ENCODE data around the gene ANKRD13B.

The ANKRD13B gene

DNA sequence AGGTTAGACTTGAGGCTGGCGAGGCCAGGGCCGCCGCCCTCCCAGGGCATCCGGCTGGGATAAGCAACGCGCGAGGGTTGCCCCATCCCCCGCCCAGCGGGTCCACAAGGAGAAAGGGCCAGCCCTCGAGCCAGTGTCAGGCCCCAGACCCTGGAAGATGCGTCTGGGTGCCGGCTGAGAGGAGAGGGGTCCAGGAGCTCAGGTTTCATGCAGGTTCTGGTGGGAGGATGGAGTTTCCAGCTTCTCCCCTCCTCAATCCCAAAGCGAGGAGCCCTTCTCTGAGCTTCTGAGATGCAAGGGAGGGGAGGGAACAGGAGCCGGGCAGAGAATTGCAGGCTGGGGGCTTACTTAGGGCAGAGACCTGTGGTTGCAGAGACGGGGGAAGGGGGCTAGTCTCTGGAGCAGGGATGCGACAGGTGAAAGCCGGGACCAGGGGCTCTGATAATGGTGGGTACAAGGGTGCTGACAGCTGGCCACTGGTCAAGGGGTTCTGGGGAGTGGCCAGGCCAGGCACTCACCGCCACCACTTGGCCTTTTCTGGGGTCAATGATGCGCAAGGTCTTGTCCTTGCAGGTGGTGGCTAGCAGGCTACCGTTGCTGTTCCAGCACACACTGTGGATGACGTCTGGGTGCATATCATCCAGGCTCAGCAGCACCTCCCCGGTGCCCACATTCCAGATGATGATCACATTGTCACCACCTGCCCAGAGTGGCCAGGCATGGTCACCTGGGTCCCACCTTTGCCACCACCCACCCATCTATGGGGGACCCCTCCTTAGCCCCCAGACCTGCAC is 25.5 kb downstream of the ANKRD13B start:
- no peak for DNase-seq

DNA sequence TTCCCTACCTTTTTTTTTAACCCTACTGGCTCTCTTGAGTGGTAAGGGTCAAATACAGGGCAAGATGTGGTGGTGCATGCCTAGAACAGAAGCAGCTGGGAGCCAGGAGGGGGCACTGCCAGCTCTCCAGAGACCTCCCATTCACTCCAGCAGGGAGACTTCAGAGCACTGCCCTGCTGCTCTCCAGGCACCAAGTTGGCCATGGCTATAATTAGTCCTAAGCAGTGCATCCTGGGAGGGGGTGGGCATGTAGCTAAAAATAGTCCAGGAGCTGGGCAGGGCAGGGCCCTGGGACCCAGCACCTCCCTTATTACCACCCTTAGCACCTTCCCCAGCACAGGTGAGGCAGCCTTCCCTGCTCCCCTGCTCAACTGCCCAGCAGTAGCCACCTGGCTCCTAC is 26.3 kb downstream of the ANKRD13B start:
- DNase-seq, result no peak

DNA sequence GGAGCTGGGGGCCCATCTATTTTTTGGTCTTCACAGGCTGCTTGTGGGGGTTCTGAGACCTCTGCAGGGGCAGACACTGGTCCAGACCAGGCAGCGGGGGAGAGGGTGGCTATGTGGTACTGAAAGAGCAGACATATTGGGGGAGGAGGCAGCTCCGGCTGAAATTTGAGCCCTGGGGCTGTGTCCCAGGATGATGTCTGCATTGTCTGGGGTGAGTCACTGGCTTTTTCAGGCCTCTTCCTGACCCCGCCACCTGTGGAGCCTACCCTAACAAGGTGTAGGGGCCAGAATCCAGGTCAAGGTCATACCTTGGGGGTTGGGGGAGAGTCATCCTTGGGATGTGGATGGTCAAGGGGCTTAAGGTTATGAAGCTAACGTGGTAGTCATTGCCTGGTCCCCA is 27.3 kb downstream of the ANKRD13B start:
- no peak for DNase-seq

DNA sequence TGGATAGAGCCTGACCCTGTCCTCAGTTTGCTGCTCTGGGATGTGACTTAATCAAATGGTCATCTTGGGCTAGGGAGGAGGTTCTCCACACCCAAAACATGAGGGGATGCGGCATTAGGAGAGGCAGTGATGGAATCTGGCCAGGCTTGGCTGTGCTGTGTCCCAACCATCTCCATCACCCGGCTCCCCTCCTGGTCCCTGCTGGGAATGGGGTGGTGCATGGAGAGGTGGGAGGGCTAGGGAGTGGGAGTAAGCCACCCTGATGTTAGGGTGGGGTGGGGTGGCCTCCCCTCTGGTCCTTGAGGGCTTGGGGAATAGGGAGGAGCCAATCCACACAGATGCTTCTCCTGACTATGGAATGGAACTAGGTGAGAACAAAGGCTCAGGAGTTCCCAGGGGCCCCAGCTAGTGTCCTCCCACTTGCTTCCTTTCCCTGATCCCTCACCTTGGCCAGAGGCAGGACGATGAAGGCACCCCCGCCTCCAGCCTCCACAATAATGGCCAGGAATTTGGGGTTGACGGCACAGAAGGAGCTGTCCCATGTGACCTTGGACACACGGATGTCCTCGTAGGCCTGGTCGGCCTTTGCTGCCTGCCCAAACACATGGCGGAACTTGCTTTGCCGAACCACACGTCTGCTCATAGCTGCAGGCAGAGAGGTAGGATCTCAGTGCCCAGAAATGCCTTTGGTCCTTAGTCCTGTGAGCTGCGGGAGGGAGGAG is 28.0 kb downstream of the ANKRD13B start:
- no peak for DNase-seq

DNA sequence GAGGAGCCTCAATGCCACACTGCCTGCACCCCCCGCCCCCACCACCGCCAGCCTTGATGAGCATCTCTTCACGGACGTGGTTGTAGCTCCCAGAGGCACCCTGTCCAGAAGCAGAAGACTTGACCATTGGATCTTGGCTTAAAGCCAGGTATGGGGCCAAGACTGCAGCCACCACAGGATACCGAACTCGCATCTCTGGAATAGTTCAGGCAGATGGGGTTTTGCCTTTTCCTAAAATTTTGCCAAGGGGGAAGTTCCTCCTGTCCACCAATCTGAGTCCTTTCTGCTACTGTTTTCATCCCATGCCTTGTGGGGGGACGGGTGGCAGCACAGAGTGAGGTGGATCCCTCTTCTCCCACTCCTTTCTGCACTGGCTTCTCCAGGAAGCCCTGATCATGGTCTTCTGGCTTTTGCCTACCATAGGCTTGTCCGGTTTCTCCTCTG is 28.8 kb downstream of the ANKRD13B start:
- no peak for DNase-seq

DNA sequence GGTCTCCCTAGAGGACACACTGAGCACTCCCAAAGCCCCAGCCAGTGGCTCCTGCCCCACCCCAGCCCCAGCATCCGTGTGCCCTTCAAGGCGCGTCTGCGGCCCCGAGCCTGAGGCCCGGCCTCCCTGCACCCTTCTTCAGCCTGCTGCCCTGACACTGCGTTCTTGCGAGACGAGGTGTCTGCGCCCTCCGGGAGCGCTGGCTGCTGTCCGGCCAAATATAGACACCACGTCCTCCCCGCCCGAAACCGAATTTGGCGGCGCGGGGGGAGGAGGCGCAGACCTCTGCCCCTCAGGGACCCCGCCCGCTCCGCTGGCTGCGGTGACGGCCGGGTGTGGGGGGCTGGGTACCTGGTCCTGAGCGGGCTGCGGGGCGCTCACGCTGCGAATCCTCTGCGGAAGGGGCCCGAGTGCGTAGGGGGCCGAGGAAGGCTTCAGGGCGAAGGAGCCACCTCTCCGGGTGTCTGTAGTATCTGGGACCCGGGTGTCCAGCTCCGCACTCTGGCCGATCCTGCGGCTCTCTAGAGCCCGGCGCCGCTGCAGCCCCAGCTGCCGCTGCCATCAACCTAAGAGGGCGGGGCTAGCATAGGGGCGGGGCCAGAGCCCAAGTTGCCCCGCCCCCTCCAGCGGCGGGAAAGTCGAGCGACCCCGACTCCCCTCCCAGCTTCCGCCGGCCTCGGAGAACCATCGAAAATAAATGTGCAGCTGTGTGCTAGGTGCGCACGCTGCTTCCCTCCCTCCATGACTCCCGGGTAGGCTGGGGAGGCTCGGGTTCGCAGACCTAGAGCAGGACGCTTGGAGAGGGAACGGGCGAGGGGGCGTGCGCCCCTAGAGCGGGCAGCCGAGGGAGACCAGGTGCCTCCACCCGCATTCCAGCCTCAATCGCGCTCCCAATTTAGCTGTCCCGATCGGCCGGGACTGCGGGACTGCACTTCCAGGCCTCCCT is 29.7 kb downstream of the ANKRD13B start, which contains the start of gene CORO6:
Gene CORO6, minus strand, starts transcription at position 576 of the 946 bp plus-strand sequence. CDS start 1,491 bp downstream, outside the sequence.
- DNase-seq, result peak; percentile 29

DNA sequence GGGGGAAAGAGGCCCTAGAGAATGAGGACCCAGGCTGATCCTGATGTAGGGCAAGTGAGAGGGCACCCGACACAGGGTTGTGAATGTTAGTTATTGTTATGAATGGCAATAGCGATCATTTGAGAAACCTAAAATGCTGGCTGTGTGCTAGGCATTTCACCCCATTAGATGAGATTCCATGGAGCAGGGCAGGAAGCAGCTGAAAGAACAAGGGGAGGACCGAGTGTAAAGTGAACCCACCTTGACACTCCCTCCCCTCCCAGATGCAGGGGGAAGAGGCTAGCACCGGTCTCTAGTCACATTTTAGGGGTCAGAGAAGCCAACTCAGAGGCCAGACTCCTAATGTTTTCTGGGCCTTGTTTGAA is 30.3 kb downstream of the ANKRD13B start:
- DNase-seq, result no peak

DNA sequence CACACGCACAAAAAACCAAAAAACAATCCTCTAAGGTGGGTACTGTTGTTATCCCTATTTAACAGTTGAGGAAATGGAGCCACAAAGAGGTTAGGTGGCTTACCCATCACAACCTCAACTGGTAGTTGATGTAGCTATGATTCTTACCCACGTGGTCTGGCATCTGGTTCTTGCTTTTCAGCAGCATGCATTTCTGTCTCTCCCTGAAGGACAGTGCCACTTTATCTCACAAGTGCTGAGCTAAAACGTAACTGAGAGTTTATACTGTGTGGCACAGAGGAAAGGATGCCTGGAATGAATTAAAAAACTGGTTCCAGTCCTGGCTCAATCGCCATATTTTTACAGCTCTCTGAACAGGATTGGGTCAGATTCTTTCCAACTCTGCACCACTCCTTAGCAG is 31.7 kb downstream of the ANKRD13B start:
- no peak for DNase-seq

DNA sequence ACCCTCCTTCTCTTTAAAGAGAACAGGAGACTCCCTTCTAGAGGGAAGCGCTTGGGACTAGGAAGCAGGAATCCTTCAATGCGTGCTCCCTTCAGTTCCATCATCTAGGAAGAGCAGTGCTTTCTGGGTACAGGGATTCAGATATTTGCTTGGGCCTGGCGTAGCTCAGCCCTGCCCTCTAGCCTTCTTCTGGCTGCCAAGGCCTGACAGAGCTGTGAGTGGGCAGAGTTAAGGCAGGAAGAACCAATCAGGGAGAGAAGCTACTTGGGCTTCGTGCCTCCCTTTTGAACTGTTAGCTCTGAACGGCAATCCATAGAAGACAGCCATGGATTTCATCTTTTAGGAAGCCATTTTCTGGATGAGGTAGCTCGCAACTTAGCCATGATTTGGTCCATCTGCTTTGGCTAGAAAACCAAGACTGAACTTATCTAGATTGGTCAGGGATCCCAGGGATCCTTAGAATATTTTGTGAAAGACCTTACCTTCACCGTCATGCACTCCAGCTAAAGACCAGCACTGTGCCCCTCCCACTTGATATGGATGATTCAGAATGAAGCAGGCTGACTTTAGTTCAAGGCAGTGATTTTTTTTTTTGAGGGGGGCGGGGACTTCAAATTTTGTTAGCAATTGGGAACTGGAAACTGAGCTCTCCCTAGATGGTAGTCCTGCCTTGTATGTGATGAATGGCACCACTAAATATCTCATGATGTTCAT is 32.3 kb downstream of the ANKRD13B start:
- DNase-seq, result no peak

DNA sequence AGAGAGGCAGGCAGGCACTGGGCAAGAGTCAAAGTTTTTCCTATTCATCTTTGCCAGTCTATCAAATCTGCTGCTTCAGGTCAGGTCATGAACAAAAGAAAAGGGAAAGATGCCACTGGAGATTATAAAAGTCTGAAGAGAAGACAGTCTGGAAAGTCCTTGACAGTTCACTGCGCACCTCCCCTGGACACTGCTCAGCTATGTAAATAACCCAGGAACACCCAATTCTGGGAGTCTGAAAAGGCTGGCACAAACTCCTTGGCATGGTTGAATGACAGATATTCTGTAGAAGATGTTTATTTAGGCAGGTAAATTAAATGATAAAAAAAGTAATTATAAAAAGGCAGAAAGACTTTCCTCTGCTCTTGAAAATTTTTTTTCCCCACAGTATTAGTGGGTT is 35.0 kb downstream of the ANKRD13B start:
- no peak for DNase-seq

DNA sequence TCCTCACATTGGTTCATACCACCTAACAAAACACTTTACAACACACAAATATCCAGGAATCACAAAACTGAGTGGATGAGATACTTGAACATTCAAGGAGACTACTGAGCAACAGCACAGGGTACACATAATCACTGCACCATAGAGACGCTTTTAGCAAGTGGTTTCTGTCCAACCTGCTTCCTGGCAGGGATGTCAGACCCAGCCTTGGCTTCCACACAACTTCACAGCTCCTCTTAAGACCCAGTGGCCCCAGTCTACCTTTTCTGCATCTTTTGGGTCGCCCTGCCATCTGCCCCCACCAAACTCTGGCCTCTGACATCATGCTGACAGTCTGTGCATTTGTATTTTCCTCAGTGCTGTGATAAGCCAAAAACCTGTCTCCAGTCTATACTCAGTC is 35.7 kb downstream of the ANKRD13B start:
- DNase-seq, result no peak

DNA sequence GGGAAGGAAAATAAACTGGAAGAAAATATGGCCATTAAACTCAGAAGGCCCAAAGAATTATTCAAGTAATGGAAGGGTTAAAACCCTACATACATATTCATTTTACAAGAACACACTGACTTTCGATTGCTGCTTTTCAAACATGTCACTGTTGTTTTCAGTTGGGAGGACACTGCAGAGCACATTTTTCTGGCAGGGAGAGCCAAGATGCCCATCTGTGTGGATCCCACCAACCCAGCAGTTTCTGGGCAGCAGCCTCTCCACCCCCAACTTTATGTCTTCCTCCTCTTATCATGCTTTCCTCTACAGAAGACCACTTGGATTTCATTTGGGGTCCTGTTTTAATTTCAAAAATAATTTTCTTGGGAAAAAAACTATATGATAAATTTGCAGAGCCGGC is 36.9 kb downstream of the ANKRD13B start:
- no peak for DNase-seq

DNA sequence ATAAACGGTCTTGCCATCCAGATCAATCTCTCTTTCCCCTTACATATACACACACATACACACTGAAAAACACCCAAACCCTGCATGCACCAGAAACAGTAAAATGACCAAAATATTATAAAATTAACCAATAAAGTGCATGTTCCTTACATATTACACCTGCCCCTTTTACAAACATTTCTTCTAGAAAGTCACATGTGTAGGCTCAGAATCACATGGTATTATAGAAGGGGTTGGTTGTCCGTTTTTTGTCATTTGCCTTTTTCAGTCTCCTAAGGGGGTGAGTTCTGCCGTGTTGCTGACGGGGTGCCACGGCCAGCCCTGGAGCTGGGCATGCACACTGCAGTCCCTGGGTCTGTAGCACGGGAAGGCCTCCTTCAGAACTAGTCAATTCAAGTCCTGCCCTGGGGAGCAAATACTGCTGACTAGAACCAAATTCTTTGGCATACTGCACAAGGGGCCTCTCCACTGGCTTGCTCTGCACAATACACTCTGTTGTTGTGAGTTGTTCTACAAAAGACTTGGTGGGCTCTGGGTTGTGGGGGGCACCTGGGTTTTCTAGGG is 37.8 kb downstream of the ANKRD13B start:
- DNase-seq, result no peak

DNA sequence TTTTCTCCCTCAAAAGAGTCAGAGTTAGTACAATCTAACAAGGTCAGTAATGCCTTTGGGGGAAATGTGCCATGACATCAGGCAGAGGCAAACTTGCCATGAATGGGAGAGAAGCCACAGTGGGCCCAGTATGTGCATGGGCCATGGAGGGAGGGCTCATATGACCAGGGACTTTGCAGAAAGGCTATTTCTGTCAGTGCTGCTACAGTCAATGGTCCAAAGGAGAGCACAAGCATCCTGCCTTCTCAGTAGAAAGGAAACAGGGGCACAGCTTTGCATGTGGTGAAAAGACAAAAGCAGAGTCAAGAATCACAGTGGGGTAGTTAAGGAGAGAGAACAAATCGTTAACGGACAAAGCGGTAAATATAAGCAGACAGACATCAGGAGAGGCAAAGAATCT is 41.0 kb downstream of the ANKRD13B start:
- no peak for DNase-seq

DNA sequence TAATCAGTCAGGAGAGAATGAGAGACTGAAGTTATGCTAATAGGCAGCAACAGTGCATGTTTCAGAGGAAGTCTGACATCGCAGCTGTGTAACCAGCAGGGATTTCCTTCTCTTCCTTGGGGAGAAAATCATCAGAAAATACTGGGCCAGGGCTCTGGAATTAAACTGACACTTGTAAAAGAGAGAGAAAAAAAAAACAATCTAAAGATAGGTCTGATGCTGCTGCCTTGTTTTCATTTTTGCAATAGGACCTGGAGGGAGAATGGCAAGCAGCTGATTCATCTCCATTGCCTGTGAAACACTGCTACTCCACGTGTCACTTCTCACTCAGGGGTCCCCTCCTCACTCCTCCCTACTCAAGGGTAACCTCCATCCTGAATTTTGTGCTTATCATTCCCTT is 47.5 kb downstream of the ANKRD13B start:
- DNase-seq, result no peak

DNA sequence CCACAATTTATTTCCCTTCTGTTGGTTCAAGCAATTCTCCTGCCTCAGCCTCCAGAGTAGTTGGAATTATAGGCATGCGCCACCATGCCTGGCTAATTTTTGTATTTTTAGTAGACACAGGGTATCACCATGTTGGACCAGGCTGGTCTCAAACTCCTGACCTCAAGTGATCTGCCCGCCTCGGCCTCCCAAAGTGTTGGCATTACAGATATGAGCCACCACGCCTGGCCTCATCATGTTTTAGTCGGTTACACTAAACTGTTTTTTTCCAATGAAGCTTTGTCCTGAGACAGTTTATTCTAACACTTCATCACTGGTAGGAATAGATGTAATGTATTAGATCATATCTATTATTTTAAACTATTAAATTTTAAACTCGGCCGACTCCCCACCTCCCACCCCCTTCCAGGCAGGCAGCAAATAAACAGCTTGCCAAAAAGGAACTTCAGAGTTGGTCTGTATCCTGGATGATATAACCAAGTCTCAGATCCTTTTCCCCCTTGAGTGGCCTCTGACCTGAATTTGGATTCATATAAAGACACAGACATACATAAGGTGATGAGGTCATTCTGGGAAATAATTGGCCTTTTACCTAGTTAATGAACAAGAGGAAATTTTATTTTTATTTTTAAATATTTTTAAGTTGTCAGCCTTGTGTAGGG is 48.2 kb downstream of the ANKRD13B start:
- no peak for DNase-seq

DNA sequence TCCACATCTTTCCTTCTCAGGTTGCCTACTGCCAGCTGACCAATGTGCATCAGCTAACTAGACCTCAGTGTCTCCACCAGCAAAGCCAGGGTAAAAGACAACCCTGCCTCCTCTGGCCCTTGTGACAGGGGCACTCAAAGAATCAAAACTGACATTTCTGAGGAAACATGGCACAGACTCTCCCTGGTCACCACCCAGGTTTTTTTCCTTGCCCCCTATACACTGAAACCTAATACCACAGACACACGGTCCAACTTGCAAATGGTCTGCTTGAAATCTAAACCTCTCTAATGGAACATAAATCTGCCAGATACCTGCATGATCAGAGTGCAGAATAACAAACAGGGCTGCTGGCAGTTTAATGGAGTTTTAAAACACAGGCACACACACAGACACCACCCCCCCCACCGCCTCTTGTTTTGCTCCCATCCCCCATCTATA is 49.3 kb downstream of the ANKRD13B start:
- peak; percentile 28 for DNase-seq

DNA sequence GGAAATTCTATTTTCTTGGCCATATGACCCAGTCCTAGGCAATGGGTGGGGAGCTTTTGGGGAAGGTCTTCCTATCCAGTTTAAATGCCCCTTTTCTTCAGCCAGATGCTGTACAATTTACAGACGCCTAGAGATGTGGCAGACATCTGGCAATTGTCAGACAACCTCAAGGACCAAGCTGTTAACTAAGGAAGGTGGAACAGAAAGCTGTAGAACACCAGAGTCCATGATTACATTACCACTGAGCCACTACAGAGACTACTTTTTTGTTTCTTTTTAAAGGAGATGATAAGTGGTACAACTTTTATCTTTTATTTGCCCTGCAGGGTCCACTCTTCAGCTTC is 50.9 kb downstream of the ANKRD13B start:
- DNase-seq, result no peak

DNA sequence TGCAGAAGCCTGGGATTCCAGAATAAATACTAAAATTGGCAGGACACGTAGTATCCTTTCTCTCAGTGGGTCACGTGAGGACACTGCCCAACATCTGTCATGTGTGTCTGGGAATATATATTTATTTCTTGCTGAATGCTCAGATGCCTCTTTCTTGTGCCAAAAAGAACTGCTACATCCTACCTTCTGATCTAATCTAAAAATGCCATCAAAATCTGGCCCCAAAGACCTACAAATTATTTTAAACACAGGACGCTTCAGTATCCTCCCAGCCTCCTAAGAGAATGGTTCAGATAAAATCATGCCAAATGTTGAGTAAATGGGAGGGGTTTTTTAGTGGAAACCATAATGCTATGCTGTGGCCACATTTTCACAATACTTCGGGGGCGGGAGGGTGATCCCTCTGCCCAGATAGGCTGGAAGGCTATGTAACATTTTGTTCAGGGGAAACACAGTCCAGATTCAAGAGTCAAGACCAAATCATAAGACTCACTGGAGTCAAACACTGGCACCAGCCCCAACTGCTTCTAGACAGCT is 52.7 kb downstream of the ANKRD13B start:
- no peak for DNase-seq

DNA sequence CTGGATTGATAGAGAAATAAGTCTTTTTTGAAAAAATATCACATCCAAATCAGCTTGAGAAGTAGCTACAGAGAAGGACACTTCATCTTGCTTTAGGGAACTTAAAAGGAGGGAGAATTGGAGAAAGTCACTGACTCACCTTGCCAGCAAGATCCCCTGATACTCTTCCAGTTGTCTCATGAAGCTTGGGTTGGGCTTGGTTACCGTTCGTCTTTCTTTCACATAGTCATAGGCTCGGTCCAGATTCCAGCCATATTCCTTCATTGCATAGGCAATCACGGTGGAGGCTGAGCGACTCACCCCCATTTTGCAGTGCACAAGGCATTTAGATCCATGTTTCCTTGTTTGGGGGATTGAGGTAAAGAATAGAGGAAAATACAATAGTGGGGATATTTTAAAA is 55.1 kb downstream of the ANKRD13B start:
- DNase-seq, result no peak

DNA sequence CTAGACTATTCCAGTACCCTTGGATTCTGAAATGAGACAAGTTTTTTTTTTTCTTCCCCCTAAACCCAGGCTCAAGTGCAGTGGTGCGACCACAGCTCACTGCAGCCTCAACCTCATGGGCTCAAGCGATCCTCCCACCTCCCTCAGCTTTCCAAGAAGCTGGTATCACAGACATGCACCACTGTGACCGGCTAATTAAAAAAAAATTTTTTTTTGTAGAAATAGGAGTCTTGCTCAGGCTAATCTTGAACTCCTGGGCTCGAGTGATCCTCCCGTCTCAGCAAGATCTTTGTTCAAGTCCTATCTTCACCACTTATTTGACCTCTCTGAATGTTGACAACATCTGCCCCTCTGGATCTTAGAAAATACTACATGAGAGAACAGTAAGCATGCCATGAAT is 56.4 kb downstream of the ANKRD13B start:
- DNase-seq, result no peak
